Measurements from ENCODE around the gene SLC38A8.

Gene SLC38A8

GRCh38 chr16:84042308-84042878 lies at the start of gene SLC38A8:
Gene SLC38A8 (minus strand): TSS chr16:84042795. CDS start chr16:84042157, 638 bp downstream.
- no peak for DNase-seq (ENCODE audit: low spot score)

- no peak for DNase-seq (ENCODE audit: low spot score)
Measured at GRCh38 chr16:84091460-84091859, 48.9 kb upstream of the SLC38A8 start.

GRCh38 chr16:84090211-84090610 lies 47.6 kb upstream of the SLC38A8 start:
- no peak for DNase-seq (ENCODE audit: low spot score)

- no peak for DNase-seq (ENCODE audit: low spot score)
Measured at GRCh38 chr16:84088695-84089395, 46.2 kb upstream of the SLC38A8 start.

GRCh38 chr16:84087466-84088151 lies 45.0 kb upstream of the SLC38A8 start:
- no peak for DNase-seq (ENCODE audit: low spot score)

GRCh38 chr16:84087001-84087400 lies 44.4 kb upstream of the SLC38A8 start:
- DNase-seq (ENCODE audit: low spot score): no peak

- DNase-seq (ENCODE audit: low spot score): no peak
Measured at GRCh38 chr16:84086341-84086740, 43.7 kb upstream of the SLC38A8 start.

- no peak for DNase-seq (ENCODE audit: low spot score)
Measured at GRCh38 chr16:84085773-84086172, 43.2 kb upstream of the SLC38A8 start.

GRCh38 chr16:84085271-84085667 lies 42.7 kb upstream of the SLC38A8 start:
- DNase-seq (ENCODE audit: low spot score): no peak

GRCh38 chr16:84084570-84085270 lies 42.1 kb upstream of the SLC38A8 start:
- DNase-seq (ENCODE audit: low spot score): peak; percentile 74

GRCh38 chr16:84082835-84083569 lies 40.4 kb upstream of the SLC38A8 start:
- no peak for DNase-seq (ENCODE audit: low spot score)

- DNase-seq (ENCODE audit: low spot score): no peak
Measured at GRCh38 chr16:84082110-84082509, 39.5 kb upstream of the SLC38A8 start.

GRCh38 chr16:84081446-84081989 lies 38.9 kb upstream of the SLC38A8 start:
- no peak for DNase-seq (ENCODE audit: low spot score)

GRCh38 chr16:84080813-84081212 lies 38.2 kb upstream of the SLC38A8 start:
- no peak for DNase-seq (ENCODE audit: low spot score)

- no peak for DNase-seq (ENCODE audit: low spot score)
Measured at GRCh38 chr16:84080378-84080777, 37.8 kb upstream of the SLC38A8 start.

GRCh38 chr16:84079664-84080063 lies 37.1 kb upstream of the SLC38A8 start:
- DNase-seq (ENCODE audit: low spot score): no peak

GRCh38 chr16:84075376-84075775 lies 32.8 kb upstream of the SLC38A8 start:
- no peak for DNase-seq (ENCODE audit: low spot score)

- DNase-seq (ENCODE audit: low spot score): no peak
Measured at GRCh38 chr16:84074721-84075120, 32.1 kb upstream of the SLC38A8 start.

- no peak for DNase-seq (ENCODE audit: low spot score)
Measured at GRCh38 chr16:84072014-84072413, 29.4 kb upstream of the SLC38A8 start.

GRCh38 chr16:84071121-84071520 lies 28.5 kb upstream of the SLC38A8 start:
- no peak for DNase-seq (ENCODE audit: low spot score)

GRCh38 chr16:84069540-84069939 lies 26.9 kb upstream of the SLC38A8 start:
- no peak for DNase-seq (ENCODE audit: low spot score)

Measured in AG08395 (cell line).